PFSK-1 (cell line): ENCODE data around the gene SYNJ2.

Experiments used
- FOXP2 ChIP-seq: optimal IDR thresholded peaks from 2 replicates; pipeline ENCODE3; 2011; ENCODE audit warnings: borderline replicate concordance, control low read depth, inconsistent platforms; ENCODE audit not compliant: insufficient read depth; ENCODE audit errors: extremely low read length, extremely low read depth
- POLR2AphosphoS5 ChIP-seq: IDR thresholded peaks from 2 replicates; pipeline ENCODE4 v1.6.1; 2012; ENCODE audit warnings: low read depth, mild to moderate bottlenecking, control low read depth, low read length, moderate library complexity
- REST ChIP-seq, 2 experiments: IDR thresholded peaks; 2 replicates each; pipeline versions ENCODE4 v1.6.1 to v1.8.0; 2011 to 2012; ENCODE audit warnings: low read depth in 2 of 2, low read length in 2 of 2, control low read depth in 1 of 2, inconsistent platforms in 1 of 2, mild to moderate bottlenecking in 1 of 2, moderate library complexity in 1 of 2; ENCODE audit not compliant: insufficient read depth in 1 of 2
- SIN3A ChIP-seq: IDR thresholded peaks from 2 replicates; pipeline ENCODE4 v1.6.1; 2012; ENCODE audit warnings: mild to moderate bottlenecking, low read length, moderate library complexity, borderline replicate concordance; ENCODE audit not compliant: insufficient read depth
- TAF1 ChIP-seq: IDR thresholded peaks from 2 replicates; pipeline ENCODE4 v1.6.1; 2012; ENCODE audit warnings: low read length, control low read depth, borderline replicate concordance; ENCODE audit not compliant: insufficient read depth

The SYNJ2 gene

DNA sequence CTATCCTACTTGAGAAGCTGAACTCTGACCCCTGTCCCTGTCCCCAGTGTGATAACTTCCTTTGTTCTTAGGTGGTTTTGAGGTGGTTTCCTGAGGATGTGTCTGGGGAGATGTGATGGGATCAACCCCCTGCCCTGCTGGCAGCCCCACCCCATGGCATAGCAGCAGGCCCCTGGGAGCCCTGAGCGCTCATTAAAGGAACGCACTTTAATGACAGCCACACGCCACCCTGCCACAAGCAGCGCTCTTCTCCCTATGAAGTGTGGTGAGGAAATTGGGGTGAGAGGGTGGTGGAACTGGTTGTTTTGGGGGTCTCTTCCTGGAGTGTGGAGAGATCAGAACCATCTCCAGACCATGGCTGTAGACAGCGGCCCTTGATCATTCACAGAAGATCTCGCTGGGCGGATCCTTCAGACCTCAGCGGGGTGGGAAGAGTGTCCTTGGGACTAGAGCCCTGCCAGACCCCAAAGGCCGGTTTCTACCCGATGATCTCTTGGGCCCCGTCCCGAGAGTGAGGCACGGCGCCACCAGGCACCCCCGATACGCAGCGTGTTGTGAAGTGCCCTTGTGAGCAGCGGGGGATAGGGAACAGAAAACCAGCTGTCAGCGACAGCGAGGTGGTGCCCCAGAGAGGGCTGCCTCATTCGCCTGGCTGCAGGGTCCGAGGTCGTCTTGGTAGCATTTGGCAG lies 45.4 kb downstream of the SYNJ2 start:
- TF ChIP-seq TAF1: no peak
- no peak for TF ChIP-seq REST (IDR thresholded peaks at IDR 0.05; ENCODE audit: insufficient read depth in 1 of 2, low read depth in 2 of 2, low read length in 2 of 2)
- TF ChIP-seq FOXP2: no peak

DNA sequence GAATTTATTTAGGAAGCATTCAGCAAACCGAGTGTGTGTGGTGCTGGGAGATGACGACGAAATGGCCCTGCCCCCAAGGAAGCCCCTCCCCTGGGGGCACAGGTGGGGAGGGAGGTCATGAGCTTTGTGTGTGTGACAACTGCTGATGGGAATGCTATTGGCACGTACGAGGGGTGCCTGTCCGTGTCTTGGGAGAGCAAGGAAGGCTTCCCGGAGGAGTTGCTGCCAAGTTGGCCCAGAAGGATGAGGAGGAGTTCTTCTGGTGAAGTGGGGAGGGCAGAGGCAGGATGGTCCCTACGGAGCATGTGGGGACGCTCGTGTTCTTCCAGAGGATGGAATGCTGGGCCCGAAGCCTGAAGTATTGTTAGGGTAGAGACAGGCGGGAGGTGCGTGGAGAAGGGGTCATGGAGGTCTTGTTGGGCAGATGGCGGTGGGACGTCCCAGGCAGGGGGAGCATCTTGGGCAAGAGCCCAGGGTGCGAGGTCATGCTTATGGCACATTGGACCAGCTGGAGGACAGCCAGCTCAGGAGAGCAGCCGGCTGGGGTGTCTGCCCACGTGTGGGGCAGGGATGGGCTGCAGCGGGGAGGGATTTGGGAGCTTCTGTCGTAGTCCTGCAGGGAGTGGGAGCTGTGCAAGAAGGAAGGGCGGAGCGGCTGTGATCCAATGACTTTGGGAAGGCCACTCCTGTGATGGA lies 46.1 kb downstream of the SYNJ2 start:
- TF ChIP-seq TAF1 (no peak), FOXP2 (no peak)

- TF ChIP-seq SIN3A (no peak), POLR2AphosphoS5 (no peak)
Measured at GRCh38 chr6:158028421-158028820, 46.8 kb downstream of the SYNJ2 start.

GRCh38 chr6:158028876-158029275 lies 47.2 kb downstream of the SYNJ2 start:
- TF ChIP-seq FOXP2 (no peak), REST (IDR thresholded peaks at IDR 0.05; ENCODE audit: insufficient read depth in 1 of 2, low read depth in 2 of 2, low read length in 2 of 2) (no peak), SIN3A (no peak), POLR2AphosphoS5 (no peak)

GRCh38 chr6:158029668-158030230 lies 48.1 kb downstream of the SYNJ2 start:
- TF ChIP-seq REST (IDR thresholded peaks at IDR 0.05; ENCODE audit: insufficient read depth in 1 of 2, low read depth in 2 of 2, low read length in 2 of 2): no peak
- no peak for TF ChIP-seq POLR2AphosphoS5
- no peak for TF ChIP-seq FOXP2
